NAMALWA (cell line): ENCODE measurements around the gene ZBTB11.

Source experiments
- DNase-seq: peaks from one replicate; pipeline ENCODE4 v3.0.0-alpha.2; 2015; ENCODE audit warnings: low spot score

Gene ZBTB11

DNA sequence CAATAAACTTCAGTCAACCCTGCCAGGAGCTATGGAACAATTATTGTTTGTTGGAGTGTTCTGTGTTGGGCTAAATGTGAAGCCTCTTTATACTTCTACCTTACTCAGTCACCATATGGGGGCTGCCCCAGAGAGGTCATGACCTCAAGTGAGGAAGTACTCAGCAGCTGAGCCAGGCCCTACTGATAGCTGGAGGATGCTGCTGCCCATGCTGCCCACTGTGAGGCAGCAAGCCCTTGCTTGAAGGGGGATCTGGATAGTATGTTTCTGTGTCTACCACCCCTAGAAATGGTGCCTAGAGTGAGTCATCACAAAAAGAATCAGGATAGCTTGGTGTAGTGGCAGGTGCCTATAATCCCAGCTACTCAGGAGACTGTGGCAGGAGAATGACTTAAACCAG lies 14.0 kb upstream of the ZBTB11 start:
- no peak for DNase-seq

GRCh38 chr3:101689286-101689685 lies 12.4 kb upstream of the ZBTB11 start:
- no peak for DNase-seq

DNA sequence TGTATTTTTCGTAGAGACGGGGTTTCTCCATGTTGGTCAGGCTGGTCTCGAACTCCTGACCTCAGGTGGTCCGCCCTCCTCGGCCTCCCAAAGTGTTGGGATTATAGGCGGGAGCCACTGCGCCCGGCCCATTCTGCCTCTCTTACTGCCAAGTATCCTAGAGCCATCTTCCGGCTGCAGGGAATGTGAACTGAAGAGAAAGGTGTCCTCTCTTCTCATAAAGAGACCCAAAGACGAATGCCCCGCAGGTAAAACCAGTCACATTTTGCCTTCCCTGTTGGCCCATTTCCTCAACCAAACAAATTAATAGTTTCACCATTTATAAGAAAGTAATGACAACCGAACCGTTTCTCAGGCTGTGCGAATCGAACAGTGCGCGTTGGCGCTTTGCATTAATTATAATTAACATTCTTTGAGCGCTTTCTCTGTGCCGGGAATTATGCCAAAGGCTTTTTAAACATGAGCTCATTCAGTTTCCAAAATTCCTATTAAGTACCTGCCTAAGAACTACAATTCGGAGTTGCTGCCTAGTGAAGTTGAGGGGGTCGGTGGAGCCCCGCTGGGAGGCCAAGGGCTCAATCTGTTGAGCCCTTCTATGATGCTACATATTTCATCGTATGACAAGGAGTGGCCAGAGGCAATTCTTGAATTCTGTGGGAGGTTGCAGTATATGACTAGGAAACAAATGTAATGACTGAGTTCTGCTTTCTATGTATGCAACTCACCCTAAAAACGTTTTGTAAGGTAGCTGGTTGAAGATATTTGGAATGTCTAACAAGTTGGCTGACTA lies 10.4 kb upstream of the ZBTB11 start:
- DNase-seq, result no peak

- no peak for DNase-seq
Observed at GRCh38 chr3:101685870-101686307, 9.0 kb upstream of the ZBTB11 start.

DNA sequence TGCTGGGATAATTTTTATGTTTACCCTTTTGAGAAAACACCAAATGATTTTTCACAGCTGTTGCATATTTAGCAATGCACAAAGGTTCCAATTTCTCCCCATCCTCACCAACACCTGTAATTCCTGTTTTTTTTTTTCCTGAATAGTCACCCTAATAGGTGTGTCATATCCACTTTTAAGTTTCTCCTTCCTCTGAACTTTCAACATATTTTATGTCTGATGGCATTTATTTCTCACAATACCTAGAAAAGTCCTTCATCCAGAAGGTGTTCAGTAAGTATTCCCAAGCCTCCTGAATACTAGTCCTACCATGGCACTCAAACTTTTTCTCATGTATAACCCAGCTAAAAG lies 8.1 kb upstream of the ZBTB11 start:
- no peak for DNase-seq

DNA sequence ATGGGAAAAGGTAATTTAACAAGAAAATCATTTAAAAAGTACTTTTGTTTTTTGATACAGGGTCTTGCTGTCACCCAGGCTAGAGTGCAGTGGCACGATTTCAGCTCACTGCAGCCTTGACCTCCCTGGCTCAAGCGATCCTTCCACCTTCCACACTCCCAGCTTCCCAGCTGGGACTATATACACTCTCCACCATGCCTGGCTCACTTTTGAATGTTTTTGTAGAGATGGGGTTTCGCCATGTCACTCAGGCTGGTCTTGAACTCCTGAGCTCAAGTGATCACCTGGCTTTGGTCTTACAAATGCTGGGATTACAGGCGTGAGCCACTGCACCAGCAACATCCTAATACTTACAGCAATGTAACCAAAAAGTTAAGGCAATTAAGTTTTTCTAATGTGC lies 3.5 kb upstream of the ZBTB11 start:
- no peak for DNase-seq

DNA sequence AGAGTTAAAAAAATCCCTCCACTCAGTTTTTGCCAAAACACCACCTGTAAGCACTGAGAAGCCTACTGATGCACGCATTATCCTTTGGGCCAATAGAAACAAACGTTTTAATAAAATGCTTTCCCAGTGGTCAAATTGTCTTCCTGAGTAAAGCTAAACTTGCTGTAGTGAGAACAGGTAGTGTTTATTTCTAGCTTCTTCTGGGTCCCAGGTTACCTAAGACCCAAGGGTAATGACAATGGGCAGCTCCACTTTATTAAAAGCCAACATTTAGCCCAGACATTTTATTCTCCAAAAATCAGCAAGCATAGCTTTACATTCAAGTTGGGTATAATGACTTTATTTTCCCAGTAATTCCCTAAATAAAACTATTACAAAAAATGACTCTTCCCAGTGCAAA lies 1.9 kb upstream of the ZBTB11 start:
- DNase-seq, result peak; percentile 50

DNA sequence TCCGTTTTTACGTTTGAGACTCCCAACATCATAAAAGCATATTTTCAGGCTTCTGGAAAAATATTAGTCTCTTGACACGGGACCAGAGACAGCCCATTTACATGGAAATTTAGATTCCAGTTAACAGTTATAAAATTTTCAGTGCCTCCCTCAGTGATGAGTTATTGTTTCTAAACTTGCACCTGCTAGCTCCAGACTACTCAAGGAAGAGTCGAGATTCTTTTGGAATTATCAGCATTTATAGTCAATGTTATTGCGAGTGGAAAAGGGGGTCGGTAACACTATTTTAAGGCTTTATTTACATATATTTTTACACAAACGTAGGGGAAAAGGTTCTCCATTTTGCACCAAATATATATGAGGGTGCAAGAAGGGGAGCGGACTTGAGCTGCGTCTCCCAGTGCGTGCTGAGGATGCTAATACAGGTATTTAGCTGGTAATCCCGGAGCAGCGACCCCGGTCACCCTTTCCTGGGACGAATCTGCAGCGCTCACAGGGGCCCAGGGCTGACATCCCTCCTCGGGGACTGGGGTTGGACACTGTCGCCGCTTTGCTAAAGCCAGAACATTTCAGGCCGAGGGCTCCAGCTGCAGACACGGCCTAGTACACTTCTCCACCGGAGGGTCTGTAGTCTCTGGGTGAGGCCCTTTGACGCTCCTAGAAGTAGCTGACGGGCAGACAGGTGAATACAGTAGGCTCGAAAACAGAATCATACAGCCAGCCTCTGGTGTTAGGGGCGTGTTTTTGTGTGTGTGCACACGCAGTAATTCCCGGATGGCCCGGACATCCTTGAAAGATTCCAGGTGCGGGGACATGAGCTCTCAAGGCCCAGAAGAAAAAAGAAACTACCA lies 729 bp upstream of the ZBTB11 start:
- peak; percentile 30 for DNase-seq

DNA sequence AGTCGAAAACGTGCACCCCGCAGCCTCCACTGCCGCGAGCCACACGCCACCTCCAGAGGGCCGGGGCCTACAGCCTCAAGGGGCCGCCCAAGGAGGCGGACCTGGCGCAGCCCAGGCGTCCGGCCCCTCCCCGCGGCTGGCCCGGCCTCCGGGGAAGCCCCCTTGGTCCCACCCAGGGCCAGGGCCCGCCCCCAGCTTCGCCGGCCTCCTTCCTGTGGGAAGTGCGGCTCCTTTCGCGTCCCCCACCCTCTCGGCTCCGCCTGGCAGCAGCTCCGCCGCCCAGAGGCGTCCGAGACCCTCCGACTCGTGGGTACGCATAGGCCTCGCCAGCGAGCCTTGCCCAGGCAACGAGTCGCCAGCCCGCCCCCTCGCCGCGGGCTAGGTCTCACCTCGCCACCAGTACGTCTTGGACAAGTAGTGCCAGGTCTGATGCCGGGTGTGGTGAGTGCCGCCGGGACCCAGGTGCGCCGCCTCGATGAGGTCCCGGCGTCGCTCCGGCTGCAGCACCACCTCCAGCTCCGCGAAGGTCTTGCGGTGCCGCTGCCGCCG lies 642 bp downstream of the ZBTB11 start:
- peak; percentile 95 for DNase-seq

DNA sequence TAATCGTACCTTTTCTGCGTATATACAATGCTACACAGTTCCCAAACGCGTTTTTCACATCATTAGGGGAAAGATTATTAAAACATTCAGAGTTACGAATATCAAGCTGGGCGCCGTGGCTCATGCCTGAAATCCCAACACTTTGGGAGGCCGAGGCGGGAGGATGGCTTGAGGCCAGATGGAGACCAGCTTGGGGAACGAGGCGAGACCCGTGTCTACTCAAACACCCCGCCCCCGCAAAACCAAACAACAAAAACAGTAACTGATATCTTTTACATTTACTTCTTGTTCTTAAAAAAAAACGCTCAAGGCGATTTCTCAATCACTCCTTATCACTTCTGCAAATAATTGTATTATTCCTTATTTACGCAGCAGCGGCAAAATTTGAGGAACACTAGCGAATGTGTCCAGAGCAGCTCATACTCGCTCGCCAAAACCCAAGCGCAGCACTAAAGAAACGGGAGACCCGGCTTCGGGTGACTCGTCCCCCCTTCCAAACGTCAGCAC lies 1.2 kb downstream of the ZBTB11 start:
- DNase-seq, result no peak

DNA sequence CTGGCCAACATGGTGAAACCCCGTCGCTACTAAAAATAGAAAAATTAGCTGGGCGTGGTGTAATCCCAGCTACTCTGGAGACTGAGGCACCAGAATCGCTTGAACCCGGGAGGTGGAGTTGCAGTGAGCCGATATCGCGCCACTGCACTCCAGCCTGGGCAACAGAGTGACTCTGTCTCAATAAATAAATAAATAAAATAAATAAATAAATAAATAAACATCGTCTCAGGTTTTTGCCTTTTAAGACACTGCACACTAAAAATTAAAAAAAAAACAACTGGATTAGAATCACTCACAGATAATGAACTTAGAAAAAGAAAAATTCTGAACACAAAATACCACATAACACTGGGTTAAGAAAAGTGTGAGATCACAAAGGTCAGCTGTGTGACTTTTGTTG lies 2.4 kb downstream of the ZBTB11 start:
- DNase-seq, result no peak

- DNase-seq, result no peak
Observed at GRCh38 chr3:101673953-101674352, 3.0 kb downstream of the ZBTB11 start.

- DNase-seq, result no peak
Observed at GRCh38 chr3:101671014-101671413, 5.9 kb downstream of the ZBTB11 start.

DNA sequence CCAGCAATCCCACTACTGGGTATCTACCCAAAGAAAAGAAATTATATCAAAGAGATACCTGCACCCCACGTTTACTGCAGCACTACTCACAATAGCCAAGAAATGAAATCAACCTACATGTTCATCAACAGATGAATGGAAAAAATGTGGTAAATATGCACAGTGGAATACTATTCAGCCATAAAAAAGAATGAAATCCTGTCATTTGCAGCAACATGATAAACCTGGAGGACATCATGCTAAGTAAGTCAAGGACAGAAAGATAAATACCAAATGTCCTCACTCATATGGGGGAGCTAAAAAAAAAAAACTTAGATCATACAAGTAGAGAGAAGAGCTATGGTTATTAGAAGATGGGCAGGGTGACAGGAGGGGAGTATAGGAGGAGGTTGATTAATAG lies 9.1 kb downstream of the ZBTB11 start:
- no peak for DNase-seq

DNA sequence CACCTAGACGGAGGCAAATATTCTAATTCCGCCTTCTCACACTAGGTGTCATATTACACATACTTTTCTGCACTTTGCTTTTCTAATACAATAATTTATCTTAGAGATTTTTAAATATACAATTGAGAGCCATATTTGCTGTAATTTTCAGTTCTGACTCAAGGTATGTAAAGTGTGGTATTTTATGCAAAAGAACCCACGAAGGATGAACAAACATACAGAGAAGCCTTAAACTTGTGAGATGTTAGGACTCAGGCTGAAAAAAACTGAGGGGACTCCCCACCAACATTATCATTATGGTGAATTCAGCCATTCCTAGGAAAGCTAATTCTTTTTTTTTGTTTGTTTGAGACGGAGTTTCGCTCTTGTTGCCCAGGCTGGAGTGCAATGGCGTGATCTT lies 9.6 kb downstream of the ZBTB11 start:
- DNase-seq, result no peak

- DNase-seq, result no peak
Observed at GRCh38 chr3:101665851-101666250, 11.1 kb downstream of the ZBTB11 start.

GRCh38 chr3:101665357-101665756 lies 11.6 kb downstream of the ZBTB11 start:
- DNase-seq, result no peak

GRCh38 chr3:101660714-101661113 lies 16.2 kb downstream of the ZBTB11 start:
- DNase-seq, result no peak

DNA sequence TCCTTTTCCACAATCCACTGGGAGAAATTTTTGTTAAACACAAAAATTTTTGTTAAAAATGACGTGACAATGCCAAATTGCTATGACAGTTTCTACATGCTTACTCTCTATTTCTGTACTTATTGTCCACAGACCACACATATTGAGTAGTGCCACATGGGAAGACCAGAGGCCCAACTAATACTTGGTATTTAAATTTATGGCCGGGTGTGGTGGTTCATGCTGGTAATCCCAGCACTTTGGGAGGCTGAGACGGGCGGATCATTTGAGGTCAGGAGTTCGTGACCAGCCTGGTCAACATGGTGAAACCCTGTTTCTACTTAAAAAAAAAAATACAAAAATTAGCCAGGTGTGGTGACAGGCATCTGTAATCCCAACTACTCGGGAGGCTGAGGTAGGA lies 20.3 kb downstream of the ZBTB11 start:
- DNase-seq, result no peak

- DNase-seq, result no peak
Observed at GRCh38 chr3:101646726-101647125, 30.2 kb downstream of the ZBTB11 start.

- no peak for DNase-seq
Observed at GRCh38 chr3:101643861-101644613, 32.9 kb downstream of the ZBTB11 start.
